Lower lobe of right lung (tissue), 2 donors: ENCODE measurements around the gene ITGB7. TPM values are rescaled to one million over a fixed set of nuclear protein-coding genes. Genes with fewer than 3 reads are reported as not detected.

Experiments used
- ATAC-seq, 2 donors: fragments of 200-7000 bp; cut with Tn5 transposase; one replicate each; pipeline ENCODE4 v1.9.1; 2020 to 2022; ENCODE audit warnings: mild to moderate bottlenecking in 2 of 2, moderate library complexity in 2 of 2
- DNase-seq: peaks from one replicate; pipeline ENCODE4 v3.0.0-alpha.2; 2020
- H3K27ac ChIP-seq: fragments of 200-600 bp; one replicate; pipeline ENCODE4 v1.8.0; 2022
- H3K27me3 ChIP-seq: fragments of 200-600 bp; one replicate; pipeline ENCODE4 v1.8.0; 2022; ENCODE audit warnings: low read depth
- H3K36me3 ChIP-seq: fragments of 200-600 bp; one replicate; pipeline ENCODE4 v1.8.0; 2022; ENCODE audit warnings: mild to moderate bottlenecking
- H3K4me1 ChIP-seq: fragments of 200-600 bp; one replicate; pipeline ENCODE4 v1.8.0; 2022
- H3K4me3 ChIP-seq: fragments of 200-600 bp; one replicate; pipeline ENCODE4 v1.8.0; 2022; ENCODE audit warnings: mild to moderate bottlenecking
- H3K9me3 ChIP-seq: fragments of 200-600 bp; one replicate; pipeline ENCODE4 v1.8.0; 2022
- intact Hi-C: fragments of 100-400 bp; cut with DNase I; formaldehyde crosslinking; loops from one replicate; pipeline ENCODE4 v1.11.0; 2022
- total RNA-seq: library from RNA; stranded (reverse); fragmentation: NEBNext Ultra II Directional; extraction: Animal tissue kit (Norgen Biotek cat#: 25700); gene quantifications from one replicate; pipeline ENCODE4 v1.2.1, GENCODE V29; 2021
- TF ChIP-seq, protein P1 (sequence below): fragments of 200-600 bp; IDR thresholded peaks from one replicate; pipeline ENCODE4 v1.8.0; 2022; ENCODE audit warnings: antibody characterized with exemption, mild to moderate bottlenecking
- donor health status: DM: no; HTN: yes; CAD: no; lungs with severe emphysema.

Gene ITGB7
- total RNA-seq, 1 donor from 2014 or later: 9.7 TPM

DNA sequence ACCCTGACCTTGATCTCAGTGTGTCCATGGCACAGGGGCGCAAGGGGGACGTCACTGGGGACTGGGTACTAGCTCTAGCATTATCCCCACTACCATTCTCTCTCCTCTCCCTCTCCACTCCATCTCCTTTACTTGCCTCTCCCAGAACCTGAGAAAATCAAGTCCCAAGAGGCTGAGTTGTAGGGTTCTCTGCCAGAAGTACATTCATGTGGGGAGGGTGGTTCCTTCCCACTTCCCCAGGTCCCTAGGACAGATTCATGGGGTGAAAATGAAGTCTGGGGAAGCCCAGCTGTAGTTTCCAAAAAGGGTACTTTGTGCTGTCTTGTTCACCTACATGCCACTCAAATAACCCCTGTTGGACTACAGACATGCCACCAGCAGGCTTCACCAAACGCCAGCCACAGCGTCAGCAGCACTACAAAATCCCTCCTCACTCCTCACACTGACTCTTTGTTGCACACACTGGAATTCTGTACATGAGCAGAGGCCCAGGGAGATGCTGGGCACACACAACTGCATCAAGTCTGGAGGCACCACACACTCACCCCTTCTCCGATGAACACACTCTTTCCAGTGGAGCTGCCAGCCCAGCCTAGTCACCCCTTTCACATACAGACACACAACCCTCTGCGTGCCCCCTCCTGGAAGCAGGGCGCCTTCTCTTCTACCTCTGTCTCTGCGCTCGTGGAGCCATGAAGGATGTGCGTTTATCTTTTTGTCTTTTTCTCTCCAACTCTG is 18.0 kb upstream of the ITGB7 start:
- peak; percentile 26 for DNase-seq
- H3K36me3 ChIP-seq: peaks cover 7% of the 10 kb centered on the region
- no peak overlapping the region for H3K27ac ChIP-seq
- H3K27me3 ChIP-seq: no peaks in the 10 kb centered on the region
- ATAC-seq: no peak
- no peaks in the 10 kb centered on the region for H3K9me3 ChIP-seq
- TF ChIP-seq, protein P1, sequence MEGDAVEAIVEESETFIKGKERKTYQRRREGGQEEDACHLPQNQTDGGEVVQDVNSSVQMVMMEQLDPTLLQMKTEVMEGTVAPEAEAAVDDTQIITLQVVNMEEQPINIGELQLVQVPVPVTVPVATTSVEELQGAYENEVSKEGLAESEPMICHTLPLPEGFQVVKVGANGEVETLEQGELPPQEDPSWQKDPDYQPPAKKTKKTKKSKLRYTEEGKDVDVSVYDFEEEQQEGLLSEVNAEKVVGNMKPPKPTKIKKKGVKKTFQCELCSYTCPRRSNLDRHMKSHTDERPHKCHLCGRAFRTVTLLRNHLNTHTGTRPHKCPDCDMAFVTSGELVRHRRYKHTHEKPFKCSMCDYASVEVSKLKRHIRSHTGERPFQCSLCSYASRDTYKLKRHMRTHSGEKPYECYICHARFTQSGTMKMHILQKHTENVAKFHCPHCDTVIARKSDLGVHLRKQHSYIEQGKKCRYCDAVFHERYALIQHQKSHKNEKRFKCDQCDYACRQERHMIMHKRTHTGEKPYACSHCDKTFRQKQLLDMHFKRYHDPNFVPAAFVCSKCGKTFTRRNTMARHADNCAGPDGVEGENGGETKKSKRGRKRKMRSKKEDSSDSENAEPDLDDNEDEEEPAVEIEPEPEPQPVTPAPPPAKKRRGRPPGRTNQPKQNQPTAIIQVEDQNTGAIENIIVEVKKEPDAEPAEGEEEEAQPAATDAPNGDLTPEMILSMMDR: no peak
- no peak overlapping the region for H3K4me3 ChIP-seq
- intact Hi-C loops: no loop called here
- H3K4me1 ChIP-seq: peaks cover 50% of the 10 kb centered on the region

DNA sequence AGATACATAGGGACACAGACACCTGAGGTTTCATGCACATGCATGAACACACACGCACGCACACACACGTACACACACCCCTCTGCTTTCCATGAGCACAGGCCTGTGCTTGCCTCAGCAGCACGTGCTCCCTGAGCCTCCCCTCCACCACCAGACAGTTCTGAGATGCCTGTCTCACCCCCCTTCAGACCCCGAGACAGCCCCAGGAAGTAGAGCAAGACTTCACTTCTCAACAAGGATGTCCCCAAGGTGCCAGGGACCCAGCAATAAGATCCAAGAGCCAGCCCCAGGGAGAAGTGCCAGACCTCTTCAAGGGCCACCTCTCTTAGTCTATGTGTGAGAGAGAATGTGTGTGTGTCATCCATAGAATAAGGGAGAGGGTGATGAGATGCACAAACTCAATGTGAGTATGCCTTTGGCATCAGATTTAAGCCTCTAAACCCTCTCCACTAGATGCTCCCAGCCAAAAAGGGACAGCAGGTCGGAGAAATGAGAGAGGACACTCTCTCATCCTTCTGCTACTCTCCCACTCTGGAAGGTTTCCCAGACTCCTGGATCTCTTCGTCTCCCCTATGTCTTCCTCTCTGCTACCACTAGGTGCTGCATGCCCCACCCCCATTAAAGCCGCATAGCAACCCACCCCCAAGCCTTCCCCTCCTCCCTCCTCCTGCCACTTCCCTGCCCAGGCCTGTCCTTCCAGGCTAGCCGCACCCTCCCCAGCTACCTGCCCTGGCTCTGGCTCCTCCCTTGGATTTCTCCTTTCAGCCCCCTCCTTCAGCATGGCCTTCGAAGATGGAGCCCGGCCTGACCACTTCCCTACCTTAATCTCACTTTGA is 17.2 kb upstream of the ITGB7 start:
- ATAC-seq (no peak), DNase-seq (peak; percentile 54)
- intact Hi-C loops: no loop called here
- peak overlapping the region; percentile 95 for H3K27ac ChIP-seq
- H3K36me3 ChIP-seq: peaks cover 7% of the 10 kb centered on the region
- no peak overlapping the region for H3K4me3 ChIP-seq
- TF ChIP-seq, protein P1: no peak
- H3K27me3 ChIP-seq: no peaks in the 10 kb centered on the region
- peaks cover 48% of the 10 kb centered on the region for H3K4me1 ChIP-seq
- H3K9me3 ChIP-seq: no peaks in the 10 kb centered on the region

DNA sequence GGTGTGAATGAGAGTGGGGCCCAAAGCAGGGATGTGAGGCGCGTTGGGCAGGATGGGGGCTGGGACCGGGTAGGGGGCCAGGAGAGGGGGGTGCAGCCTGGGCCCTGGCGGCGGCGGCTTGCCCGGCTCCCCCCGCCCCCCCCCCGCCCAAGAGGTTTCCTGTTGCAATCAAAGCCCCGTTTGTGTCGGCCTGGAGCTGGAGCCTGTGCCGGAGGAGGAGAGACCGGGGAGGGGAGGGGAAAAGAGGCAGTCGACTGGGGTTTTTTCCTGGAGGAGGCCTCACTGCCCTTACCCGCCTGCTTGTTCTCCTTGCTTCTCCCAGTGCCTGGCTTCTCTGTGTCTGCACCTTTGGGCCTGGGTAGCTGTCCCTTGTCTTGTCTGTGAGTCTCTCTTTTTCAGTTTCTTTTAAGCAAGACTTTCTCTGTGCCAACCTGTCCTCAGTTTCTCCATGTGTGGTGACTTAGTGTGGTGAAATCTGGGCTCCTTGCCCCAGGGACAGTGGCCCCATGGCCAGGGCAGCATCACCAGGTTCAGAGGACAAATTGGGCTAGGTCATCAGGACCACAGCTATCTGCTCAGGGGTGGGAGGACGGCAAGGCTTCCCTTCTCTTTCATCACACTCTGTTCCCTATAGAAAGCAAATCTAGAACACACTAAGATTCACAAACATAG is 16.5 kb upstream of the ITGB7 start:
- DNase-seq: peak; percentile 58
- intact Hi-C loops: no loop called here
- ATAC-seq: no peak
- Histone ChIP-seq H3K27me3 (no peaks in the 10 kb centered on the region), H3K4me3 (no peak overlapping the region), H3K9me3 (no peaks in the 10 kb centered on the region), H3K36me3 (peaks cover 7% of the 10 kb centered on the region), H3K27ac (peak overlapping the region; percentile 95), H3K4me1 (peaks cover 56% of the 10 kb centered on the region)
- TF ChIP-seq, protein P1: no peak

DNA sequence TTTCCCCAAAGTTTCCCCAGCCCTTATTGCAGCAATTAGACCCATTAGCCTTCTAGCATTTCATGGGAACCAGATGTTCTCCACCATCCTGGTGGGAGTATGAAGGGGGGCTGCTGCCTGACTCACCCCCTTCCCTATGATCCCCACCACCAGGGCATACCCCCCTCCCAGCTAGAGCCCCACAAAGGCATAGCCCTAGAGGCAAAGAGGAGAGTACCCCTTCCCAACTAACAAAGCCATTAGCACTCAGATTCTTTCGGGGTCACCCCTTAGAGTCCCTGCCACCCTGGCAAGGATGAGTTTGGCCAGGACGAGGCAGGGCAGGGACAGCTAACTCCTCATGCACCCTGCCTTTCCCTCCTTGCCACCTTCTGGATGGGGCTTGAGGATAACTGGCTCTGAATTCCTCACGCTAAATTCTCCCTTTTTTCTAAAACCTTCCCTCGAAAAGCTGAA is 15.8 kb upstream of the ITGB7 start:
- Histone ChIP-seq H3K27me3 (no peaks in the 10 kb centered on the region), H3K4me3 (no peak overlapping the region), H3K9me3 (no peaks in the 10 kb centered on the region), H3K36me3 (peaks cover 7% of the 10 kb centered on the region), H3K4me1 (peaks cover 63% of the 10 kb centered on the region), H3K27ac (peak overlapping the region; percentile 95)
- DNase-seq (peak; percentile 10), ATAC-seq (no peak)
- TF ChIP-seq, protein P1: no peak
- intact Hi-C loops: no loop called here

DNA sequence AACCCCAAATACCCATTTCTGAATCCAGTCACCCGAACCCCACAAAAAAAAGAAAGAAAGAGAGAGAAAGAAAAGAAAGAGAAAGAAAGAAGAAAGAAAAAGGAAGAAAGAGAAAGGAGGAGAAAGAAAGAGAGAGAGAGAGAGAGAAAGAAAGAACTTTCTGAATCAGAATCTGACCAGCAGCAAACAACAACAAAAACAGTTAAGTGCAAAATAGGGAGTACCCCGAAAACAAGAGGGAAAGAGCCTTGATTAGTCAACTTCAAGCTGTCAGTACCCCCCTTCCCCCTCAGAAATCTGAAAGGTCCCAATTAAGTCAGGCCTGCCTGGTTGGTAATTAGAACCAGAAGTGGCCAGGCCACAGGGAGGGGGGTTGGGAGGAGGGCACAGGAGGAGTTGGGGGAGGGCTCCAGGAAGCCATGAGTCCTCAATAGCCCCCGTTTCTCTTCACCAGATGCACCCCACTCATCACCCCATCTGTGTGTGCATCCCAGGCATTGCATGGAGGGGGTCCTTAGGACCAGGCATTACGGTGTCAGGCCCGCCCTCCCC is 15.2 kb upstream of the ITGB7 start:
- ATAC-seq (no peak), DNase-seq (peak; percentile 30)
- H3K9me3 ChIP-seq: no peaks in the 10 kb centered on the region
- peaks cover 69% of the 10 kb centered on the region for H3K4me1 ChIP-seq
- TF ChIP-seq, protein P1: no peak
- H3K27ac ChIP-seq: peak overlapping the region; percentile 95
- H3K36me3 ChIP-seq: peaks cover 3% of the 10 kb centered on the region
- intact Hi-C loops: no loop called here
- peak overlapping the region; percentile 77 for H3K4me3 ChIP-seq
- H3K27me3 ChIP-seq: no peaks in the 10 kb centered on the region
